Measurements from ENCODE around the gene LRFN2.

DNA sequence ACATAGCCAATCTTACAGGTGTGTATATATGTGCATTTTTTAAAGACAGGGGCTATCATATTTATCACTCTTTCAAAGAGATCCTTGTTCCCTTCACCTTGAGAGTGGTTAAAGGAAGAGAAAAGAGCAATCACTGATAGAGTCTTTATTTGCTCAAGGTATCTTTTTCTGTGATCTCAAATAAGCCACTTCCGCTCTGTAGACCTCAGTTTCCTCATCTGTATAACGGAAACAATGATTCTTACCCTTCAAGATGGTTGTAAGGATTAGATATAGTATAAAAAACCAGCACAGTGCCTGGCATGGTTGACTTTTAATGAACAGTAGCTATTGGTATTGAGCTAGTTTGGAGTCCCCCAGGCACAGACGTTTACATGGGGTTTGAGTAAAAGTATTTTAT lies 10.1 kb upstream of the LRFN2 start:
- TF ChIP-seq, protein P1, sequence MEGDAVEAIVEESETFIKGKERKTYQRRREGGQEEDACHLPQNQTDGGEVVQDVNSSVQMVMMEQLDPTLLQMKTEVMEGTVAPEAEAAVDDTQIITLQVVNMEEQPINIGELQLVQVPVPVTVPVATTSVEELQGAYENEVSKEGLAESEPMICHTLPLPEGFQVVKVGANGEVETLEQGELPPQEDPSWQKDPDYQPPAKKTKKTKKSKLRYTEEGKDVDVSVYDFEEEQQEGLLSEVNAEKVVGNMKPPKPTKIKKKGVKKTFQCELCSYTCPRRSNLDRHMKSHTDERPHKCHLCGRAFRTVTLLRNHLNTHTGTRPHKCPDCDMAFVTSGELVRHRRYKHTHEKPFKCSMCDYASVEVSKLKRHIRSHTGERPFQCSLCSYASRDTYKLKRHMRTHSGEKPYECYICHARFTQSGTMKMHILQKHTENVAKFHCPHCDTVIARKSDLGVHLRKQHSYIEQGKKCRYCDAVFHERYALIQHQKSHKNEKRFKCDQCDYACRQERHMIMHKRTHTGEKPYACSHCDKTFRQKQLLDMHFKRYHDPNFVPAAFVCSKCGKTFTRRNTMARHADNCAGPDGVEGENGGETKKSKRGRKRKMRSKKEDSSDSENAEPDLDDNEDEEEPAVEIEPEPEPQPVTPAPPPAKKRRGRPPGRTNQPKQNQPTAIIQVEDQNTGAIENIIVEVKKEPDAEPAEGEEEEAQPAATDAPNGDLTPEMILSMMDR (conservative IDR thresholded peaks at IDR 0.05; ENCODE audit: low read depth, low read length): no peak
- TF ChIP-seq EZH2 (IDR thresholded peaks at IDR 0.05; ENCODE audit: low read length, unreplicated experiment): no peak
- TF ChIP-seq EZH2phosphoT487 (IDR thresholded peaks at IDR 0.05; ENCODE audit: borderline replicate concordance, low read length): no peak
